ENCODE results near the gene HMGXB3. TPM values are rescaled to one million over a fixed set of nuclear protein-coding genes. Genes with fewer than 3 reads are reported as not detected.
A peak's percentile ranks its signal among the peaks of the same experiment; 100 is the strongest.

HMGXB3 gene
- total RNA-seq, 2 experiments from 2014 or later: 27.2 to 30.5 TPM

- intact Hi-C loops (cut with DNase I, micrococcal nuclease): loop anchor here in 1 of 2 experiments (2.0 to 5.0 kb wide), 3 partner anchors 30 to 604 kb away; partner anchors contain the start of genes CD74 and PCYOX1L
Measured at GRCh38 chr5:149961186-149961685, 39.3 kb upstream of the HMGXB3 start.

GRCh38 chr5:149961957-149962409, 38.6 kb upstream of the HMGXB3 start:
- Mint-ChIP-seq H3K4me3 (peak overlapping the region; percentile 92), H3K27me3 (no peaks in the 10 kb centered on the region), H3K9me3 (ENCODE audit: low read depth) (no peaks in the 10 kb centered on the region), H3K27ac (no peak overlapping the region), H3K36me3 (ENCODE audit: low read depth) (peaks cover 2% of the 10 kb centered on the region), H3K4me1 (peaks cover 32% of the 10 kb centered on the region)
- intact Hi-C loops (cut with DNase I, micrococcal nuclease): loop anchor here (1.0 to 5.0 kb wide), 4 partner anchors 29 to 605 kb away; partner anchors contain the start of genes CD74 (in 1 of the 2) and PCYOX1L (in 1 of the 2)
- CTCF ChIA-PET: interaction anchor here (0.6 to 8.6 kb wide), 16 partner anchors 9 to 322 kb away, joined by 3 to 68 read pairs (median 4); no protein-coding TSS in a partner anchor
- POLR2A ChIA-PET: no interaction called here
- ATAC-seq: no peak
- DNase-seq: no peak

More at GRCh38 chr5:149961186-149961685, 39.3 kb upstream of the HMGXB3 start:
- DNase-seq (no peak), ATAC-seq (no peak)
- H3K36me3 Mint-ChIP-seq (ENCODE audit: low read depth): peaks cover 2% of the 10 kb centered on the region
- POLR2A ChIA-PET: no interaction called here
- peak overlapping the region; percentile 51 for H3K27ac Mint-ChIP-seq
- no peaks in the 10 kb centered on the region for H3K9me3 Mint-ChIP-seq (ENCODE audit: low read depth)
- H3K4me1 Mint-ChIP-seq: peaks cover 32% of the 10 kb centered on the region
- CTCF ChIA-PET: interaction anchor here (0.6 to 8.6 kb wide), 15 partner anchors 9 to 321 kb away, joined by 3 to 68 read pairs (median 4); no protein-coding TSS in a partner anchor
- H3K4me3 Mint-ChIP-seq: peak overlapping the region; percentile 92
- H3K27me3 Mint-ChIP-seq: no peaks in the 10 kb centered on the region

GRCh38 chr5:149962601-149963300, 37.8 kb upstream of the HMGXB3 start:
- POLR2A ChIA-PET: no interaction called here
- no peak overlapping the region for H3K4me3 Mint-ChIP-seq
- no peaks in the 10 kb centered on the region for H3K9me3 Mint-ChIP-seq (ENCODE audit: low read depth)
- DNase-seq (no peak), ATAC-seq (no peak)
- H3K27me3 Mint-ChIP-seq: no peaks in the 10 kb centered on the region
- H3K27ac Mint-ChIP-seq: no peak overlapping the region
- peaks cover 2% of the 10 kb centered on the region for H3K36me3 Mint-ChIP-seq (ENCODE audit: low read depth)
- CTCF ChIA-PET: interaction anchor here (1.1 to 8.6 kb wide), 14 partner anchors 8 to 323 kb away, joined by 3 to 68 read pairs (median 4); no protein-coding TSS in a partner anchor
- peaks cover 32% of the 10 kb centered on the region for H3K4me1 Mint-ChIP-seq
- intact Hi-C loops (cut with DNase I, micrococcal nuclease): loop anchor here (1.0 to 5.0 kb wide), 2 partner anchors 128 to 605 kb away; partner anchors contain the start of gene PCYOX1L (in 1 of the 2)

- POLR2A ChIA-PET: no interaction called here
- intact Hi-C loops (cut with DNase I, micrococcal nuclease): loop anchor here in 1 of 2 experiments (5.0 kb wide), 1 partner anchor 606 kb away; the partner anchor contains the start of gene PCYOX1L
Measured at GRCh38 chr5:149963729-149964128, 36.8 kb upstream of the HMGXB3 start.

DNA sequence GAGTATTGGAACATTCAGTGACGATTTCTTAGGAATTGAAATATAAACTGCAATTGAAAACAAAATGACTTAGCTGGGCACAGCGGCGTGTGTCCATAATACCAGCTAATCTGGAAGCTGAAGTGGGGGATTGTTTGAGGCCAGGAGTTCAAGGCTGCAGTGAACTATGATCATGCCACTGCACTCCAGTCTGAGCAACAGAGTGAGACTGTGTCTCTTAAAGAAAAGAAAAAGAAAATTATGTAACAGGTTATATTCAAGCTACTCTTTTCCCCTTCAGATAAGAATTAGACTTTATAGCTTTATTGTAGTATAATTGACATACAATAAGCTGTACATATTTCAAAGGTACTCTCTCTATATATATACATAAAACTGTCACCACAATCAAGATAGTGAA, 33.6 kb upstream of the HMGXB3 start:
- POLR2A ChIA-PET: interaction anchor here (0.6 kb wide), 1 partner anchor 9 kb away, joined by 3 read pairs; no protein-coding TSS in a partner anchor
- no peak for DNase-seq
- intact Hi-C loops (cut with DNase I, micrococcal nuclease): no loop called here

More at GRCh38 chr5:149963729-149964128, 36.8 kb upstream of the HMGXB3 start:
- Mint-ChIP-seq H3K36me3 (ENCODE audit: low read depth) (peaks cover 2% of the 10 kb centered on the region), H3K27ac (no peak overlapping the region), H3K4me3 (no peak overlapping the region), H3K27me3 (no peaks in the 10 kb centered on the region), H3K4me1 (peaks cover 32% of the 10 kb centered on the region), H3K9me3 (ENCODE audit: low read depth) (no peaks in the 10 kb centered on the region)
- DNase-seq (no peak), ATAC-seq (no peak)
- CTCF ChIA-PET: interaction anchor here (0.8 to 8.6 kb wide), 5 partner anchors 9 to 592 kb away, joined by 3 to 54 read pairs (median 5); no protein-coding TSS in a partner anchor

GRCh38 chr5:149969181-149969930, 31.2 kb upstream of the HMGXB3 start:
- Mint-ChIP-seq H3K36me3 (ENCODE audit: low read depth) (peaks cover 2% of the 10 kb centered on the region), H3K4me3 (no peak overlapping the region), H3K4me1 (no peaks in the 10 kb centered on the region), H3K27me3 (no peaks in the 10 kb centered on the region), H3K27ac (no peak overlapping the region), H3K9me3 (ENCODE audit: low read depth) (no peaks in the 10 kb centered on the region)
- DNase-seq (no peak), ATAC-seq (no peak)
- intact Hi-C loops (cut with DNase I, micrococcal nuclease): no loop called here
- POLR2A ChIA-PET: interaction anchor here (0.7 kb wide), 1 partner anchor 10 kb away, joined by 3 read pairs; no protein-coding TSS in a partner anchor
- CTCF ChIA-PET: interaction anchor here (0.6 to 1.4 kb wide), 3 partner anchors 10 to 148 kb away, joined by 3 to 4 read pairs (median 3); no protein-coding TSS in a partner anchor

More for the DNA sequence above, 33.6 kb upstream of the HMGXB3 start:
- H3K36me3 Mint-ChIP-seq (ENCODE audit: low read depth): peaks cover 2% of the 10 kb centered on the region
- no peak overlapping the region for H3K27ac Mint-ChIP-seq
- no peak overlapping the region for H3K4me3 Mint-ChIP-seq
- no peak for ATAC-seq
- H3K4me1 Mint-ChIP-seq: peaks cover 9% of the 10 kb centered on the region
- CTCF ChIA-PET: interaction anchor here (1.5 to 8.6 kb wide), 4 partner anchors 14 to 133 kb away, joined by 4 to 54 read pairs (median 7); no protein-coding TSS in a partner anchor
- H3K9me3 Mint-ChIP-seq (ENCODE audit: low read depth): no peaks in the 10 kb centered on the region
- no peaks in the 10 kb centered on the region for H3K27me3 Mint-ChIP-seq

DNA sequence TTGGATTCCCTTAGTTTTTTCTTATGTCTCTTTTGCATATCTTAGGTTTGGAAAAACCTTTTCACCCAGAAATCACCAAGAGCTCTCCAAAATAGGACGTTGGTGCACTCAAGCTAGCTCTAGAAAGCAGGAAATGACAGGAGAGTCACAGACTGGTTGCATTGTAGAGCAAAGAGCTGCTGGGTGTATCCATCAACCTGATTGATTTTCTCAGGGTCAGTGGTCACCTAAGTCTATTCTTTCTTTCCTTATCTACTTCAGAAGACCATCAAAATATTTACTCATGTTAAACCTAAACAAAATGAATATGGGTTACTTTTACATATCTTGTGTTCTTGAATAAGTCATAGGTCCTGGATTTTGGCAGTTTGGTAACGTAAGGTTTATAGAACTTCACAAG, 25.1 kb upstream of the HMGXB3 start:
- DNase-seq (no peak), ATAC-seq (no peak)
- peaks cover 2% of the 10 kb centered on the region for H3K4me1 Mint-ChIP-seq
- H3K27ac Mint-ChIP-seq: no peak overlapping the region
- intact Hi-C loops (cut with DNase I, micrococcal nuclease): no loop called here
- H3K36me3 Mint-ChIP-seq (ENCODE audit: low read depth): peaks cover 8% of the 10 kb centered on the region
- H3K4me3 Mint-ChIP-seq: no peak overlapping the region
- CTCF ChIA-PET: interaction anchor here (0.5 to 1.8 kb wide), 4 partner anchors 15 to 644 kb away, joined by 3 to 7 read pairs (median 4); no protein-coding TSS in a partner anchor
- POLR2A ChIA-PET: interaction anchor here (0.6 kb wide), 1 partner anchor 8 kb away, joined by 3 read pairs; no protein-coding TSS in a partner anchor
- H3K27me3 Mint-ChIP-seq: no peaks in the 10 kb centered on the region
- no peaks in the 10 kb centered on the region for H3K9me3 Mint-ChIP-seq (ENCODE audit: low read depth)

- Mint-ChIP-seq H3K4me3 (no peak overlapping the region), H3K27ac (no peak overlapping the region), H3K9me3 (ENCODE audit: low read depth) (no peaks in the 10 kb centered on the region), H3K27me3 (no peaks in the 10 kb centered on the region), H3K36me3 (ENCODE audit: low read depth) (peaks cover 9% of the 10 kb centered on the region), H3K4me1 (peaks cover under 1% of the 10 kb centered on the region)
- ATAC-seq (no peak), DNase-seq (no peak)
- POLR2A ChIA-PET: no interaction called here
- intact Hi-C loops (cut with DNase I, micrococcal nuclease): no loop called here
- CTCF ChIA-PET: interaction anchor here (1.0 kb wide), 1 partner anchor 13 kb away, joined by 6 read pairs; no protein-coding TSS in a partner anchor
Measured at GRCh38 chr5:149979896-149980295, 20.6 kb upstream of the HMGXB3 start.

GRCh38 chr5:149981206-149981605, 19.3 kb upstream of the HMGXB3 start:
- no peaks in the 10 kb centered on the region for H3K4me1 Mint-ChIP-seq
- H3K27ac Mint-ChIP-seq: no peak overlapping the region
- no peaks in the 10 kb centered on the region for H3K27me3 Mint-ChIP-seq
- CTCF ChIA-PET: interaction anchor here (0.7 to 3.4 kb wide), 7 partner anchors 10 to 197 kb away, joined by 3 to 14 read pairs (median 4); no protein-coding TSS in a partner anchor
- H3K36me3 Mint-ChIP-seq (ENCODE audit: low read depth): peaks cover 8% of the 10 kb centered on the region
- H3K9me3 Mint-ChIP-seq (ENCODE audit: low read depth): no peaks in the 10 kb centered on the region
- intact Hi-C loops (cut with DNase I, micrococcal nuclease): no loop called here
- no peak for DNase-seq
- no peak overlapping the region for H3K4me3 Mint-ChIP-seq
- ATAC-seq: no peak
- POLR2A ChIA-PET: no interaction called here

GRCh38 chr5:149982505-149982904, 18.0 kb upstream of the HMGXB3 start:
- DNase-seq: no peak
- Mint-ChIP-seq H3K9me3 (ENCODE audit: low read depth) (no peaks in the 10 kb centered on the region), H3K4me3 (no peak overlapping the region), H3K27ac (no peak overlapping the region), H3K4me1 (no peaks in the 10 kb centered on the region), H3K27me3 (no peaks in the 10 kb centered on the region), H3K36me3 (ENCODE audit: low read depth) (peaks cover 8% of the 10 kb centered on the region)
- no peak for ATAC-seq
- intact Hi-C loops (cut with DNase I, micrococcal nuclease): no loop called here
- ChIA-PET CTCF (interaction anchor here (0.6 to 3.4 kb wide), 7 partner anchors 8 to 152 kb away, joined by 3 to 14 read pairs (median 4); no protein-coding TSS in a partner anchor), POLR2A (no interaction called here)
